HG02588 (cell line): ENCODE results near the gene TMEM255B.

Experiments used
- ATAC-seq: cut with Tn5 transposase; IDR thresholded peaks from one replicate; pipeline ENCODE4 v1.9.1; 2021; ENCODE audit warnings: mild to moderate bottlenecking, moderate library complexity; ENCODE audit not compliant: unreplicated experiment

Gene TMEM255B

GRCh38 chr13:113766035-113766800, 7.2 kb downstream of the TMEM255B start:
- no peak for ATAC-seq

- ATAC-seq, result no peak
These were observed 8.3 kb downstream of the TMEM255B start for GRCh38 chr13:113767366-113767765.

- ATAC-seq, result no peak
These were observed 9.2 kb downstream of the TMEM255B start for GRCh38 chr13:113768018-113768905.

- no peak for ATAC-seq
These were observed 10.1 kb downstream of the TMEM255B start for GRCh38 chr13:113769106-113769505.

- ATAC-seq, result no peak
These were observed 10.9 kb downstream of the TMEM255B start for GRCh38 chr13:113769881-113770280.

GRCh38 chr13:113770441-113770840, 11.4 kb downstream of the TMEM255B start:
- no peak for ATAC-seq

- no peak for ATAC-seq
These were observed 11.9 kb downstream of the TMEM255B start for GRCh38 chr13:113770937-113771336.

- no peak for ATAC-seq
These were observed 12.8 kb downstream of the TMEM255B start for GRCh38 chr13:113771709-113772331.

- ATAC-seq, result no peak
These were observed 15.4 kb downstream of the TMEM255B start for GRCh38 chr13:113774177-113775107.

GRCh38 chr13:113775451-113776145, 16.6 kb downstream of the TMEM255B start:
- no peak for ATAC-seq

GRCh38 chr13:113776231-113777125, 17.5 kb downstream of the TMEM255B start:
- no peak for ATAC-seq

GRCh38 chr13:113777311-113778260, 18.6 kb downstream of the TMEM255B start:
- ATAC-seq, result no peak

- ATAC-seq, result no peak
These were observed 22.5 kb downstream of the TMEM255B start for GRCh38 chr13:113781571-113781970.

GRCh38 chr13:113782472-113782871, 23.4 kb downstream of the TMEM255B start:
- no peak for ATAC-seq

- no peak for ATAC-seq
These were observed 24.3 kb downstream of the TMEM255B start for GRCh38 chr13:113783200-113783881.

GRCh38 chr13:113783966-113784644, 25.1 kb downstream of the TMEM255B start:
- no peak for ATAC-seq

- no peak for ATAC-seq
These were observed 25.6 kb downstream of the TMEM255B start for GRCh38 chr13:113784645-113785024.
